HG02870 (cell line): ENCODE data around the gene FSIP1.

Experiments
- ATAC-seq: cut with Tn5 transposase; IDR thresholded peaks from one replicate; pipeline ENCODE4 v1.9.1; 2021; ENCODE audit warnings: mild to moderate bottlenecking, moderate library complexity; ENCODE audit not compliant: unreplicated experiment

The FSIP1 gene

DNA sequence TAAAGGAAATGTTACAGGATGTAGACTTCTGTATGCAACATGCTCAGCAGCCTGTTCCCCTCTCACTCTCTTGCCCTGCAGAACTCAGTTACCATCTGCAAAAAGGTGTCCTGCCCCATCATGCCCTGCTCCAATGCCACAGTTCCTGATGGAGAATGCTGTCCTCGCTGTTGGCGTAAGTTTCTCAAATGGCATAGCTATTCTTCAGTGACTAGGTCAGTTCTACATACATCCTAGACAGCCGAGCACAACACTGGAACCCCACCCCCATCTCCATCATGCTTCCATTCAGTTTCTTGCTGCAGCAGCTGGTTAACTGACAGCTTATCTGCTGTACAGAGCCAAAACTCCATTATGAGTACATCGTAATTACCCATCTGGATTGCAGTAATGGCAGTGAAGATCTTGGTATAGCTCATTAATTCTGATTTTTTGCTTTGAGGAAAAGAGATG lies 197.2 kb downstream of the FSIP1 start:
- ATAC-seq = no peak

DNA sequence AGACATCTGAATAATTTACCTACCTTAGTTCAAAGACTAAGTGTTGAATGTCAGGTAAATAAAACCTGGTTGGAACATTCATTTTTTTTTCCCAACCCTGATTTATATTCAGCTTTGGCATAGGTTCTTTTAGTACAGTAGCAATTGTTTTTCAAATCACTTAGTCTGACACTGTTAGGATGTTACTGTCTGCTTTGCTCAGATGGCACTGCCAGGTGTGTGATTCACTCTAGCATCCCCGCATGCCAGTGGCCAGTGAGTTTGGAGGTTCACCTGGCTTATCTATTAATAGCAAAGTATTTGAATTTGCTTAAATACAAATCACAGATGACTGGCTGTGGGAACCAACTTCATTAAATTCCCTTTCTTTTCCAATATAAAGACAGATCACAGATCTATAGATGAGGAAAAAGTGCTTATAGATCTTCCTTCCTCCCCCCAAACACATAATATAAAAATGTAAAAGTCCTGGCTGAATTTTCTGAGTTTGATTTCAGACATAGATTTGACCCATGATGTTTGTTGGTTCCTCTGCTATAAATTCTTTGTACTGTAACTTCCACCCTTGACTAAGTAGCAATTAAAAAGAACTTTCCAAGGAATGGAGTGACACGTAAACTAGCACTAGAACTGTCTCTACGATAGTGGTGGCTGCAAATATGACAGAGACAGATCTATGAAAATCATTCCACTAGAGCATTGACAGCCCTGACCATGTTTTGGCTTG lies 197.8 kb downstream of the FSIP1 start:
- no peak for ATAC-seq

DNA sequence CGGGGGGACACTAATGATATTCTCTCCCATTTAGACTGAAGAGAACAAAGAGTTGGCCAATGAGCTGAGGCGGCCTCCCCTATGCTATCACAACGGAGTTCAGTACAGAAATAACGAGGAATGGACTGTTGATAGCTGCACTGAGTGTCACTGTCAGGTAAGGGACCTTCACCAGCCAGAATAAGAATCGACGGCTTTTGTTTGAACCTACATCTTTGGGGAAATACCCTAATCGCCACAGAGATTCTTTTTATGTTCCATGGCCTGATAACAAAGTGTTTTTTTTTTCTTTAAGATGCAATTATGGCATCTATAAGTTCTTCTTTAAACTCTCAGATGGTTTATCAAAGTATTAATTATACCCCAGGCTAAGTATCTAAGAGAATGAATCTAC lies 198.4 kb downstream of the FSIP1 start:
- no peak for ATAC-seq

DNA sequence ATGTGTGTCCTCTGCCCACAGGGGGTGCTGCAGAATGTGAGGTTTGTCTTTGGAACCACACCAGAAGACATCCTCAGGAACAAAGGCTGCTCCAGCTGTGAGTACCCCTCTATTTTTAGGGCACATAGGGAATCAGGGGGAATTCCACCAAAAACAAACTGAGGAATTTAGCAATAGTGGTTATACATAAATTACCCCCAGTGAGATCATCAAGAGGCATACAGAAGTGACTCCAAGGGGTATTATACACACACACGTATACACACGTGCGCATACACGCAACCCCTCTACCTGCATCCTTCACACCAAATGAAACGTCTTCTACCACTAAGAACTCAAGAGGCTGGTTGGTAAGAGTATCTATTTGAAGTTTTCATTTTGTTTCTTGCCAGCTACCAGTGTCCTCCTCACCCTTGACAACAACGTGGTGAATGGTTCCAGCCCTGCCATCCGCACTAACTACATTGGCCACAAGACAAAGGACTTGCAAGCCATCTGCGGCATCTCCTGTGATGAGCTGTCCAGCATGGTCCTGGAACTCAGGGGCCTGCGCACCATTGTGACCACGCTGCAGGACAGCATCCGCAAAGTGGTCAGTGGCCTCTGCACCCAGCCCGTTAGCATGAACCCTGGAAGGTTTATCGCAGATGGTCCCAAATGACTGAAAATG lies 198.9 kb downstream of the FSIP1 start:
- no peak for ATAC-seq

DNA sequence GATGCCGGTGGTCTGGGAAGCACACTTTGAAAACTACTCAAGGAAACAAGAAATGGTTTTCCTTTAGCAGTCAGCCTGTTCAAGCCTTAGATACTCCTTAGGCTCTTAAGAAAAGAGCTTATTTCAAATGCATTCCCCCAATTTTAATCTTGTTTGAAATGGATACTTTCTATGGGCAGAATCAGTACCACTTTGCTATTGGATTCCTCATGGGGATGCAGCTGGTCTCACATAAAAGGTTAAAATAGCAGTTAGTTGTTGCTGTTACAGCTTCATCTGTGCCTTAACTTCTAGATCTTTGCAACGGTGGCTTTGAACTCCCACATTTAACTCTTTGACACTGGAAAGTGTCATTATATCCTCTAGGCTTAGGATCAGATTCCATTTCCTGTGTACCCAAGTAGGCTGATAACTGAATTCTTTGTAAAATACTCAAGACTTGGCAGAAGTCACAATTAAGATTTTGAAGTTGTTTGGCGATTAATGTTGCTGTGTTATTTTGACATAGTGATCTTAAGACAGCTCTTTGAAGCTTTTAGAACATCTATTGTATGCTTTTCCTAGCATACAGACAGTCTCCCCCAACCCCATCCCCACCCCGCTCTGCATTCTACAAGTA lies 199.6 kb downstream of the FSIP1 start:
- ATAC-seq = no peak

DNA sequence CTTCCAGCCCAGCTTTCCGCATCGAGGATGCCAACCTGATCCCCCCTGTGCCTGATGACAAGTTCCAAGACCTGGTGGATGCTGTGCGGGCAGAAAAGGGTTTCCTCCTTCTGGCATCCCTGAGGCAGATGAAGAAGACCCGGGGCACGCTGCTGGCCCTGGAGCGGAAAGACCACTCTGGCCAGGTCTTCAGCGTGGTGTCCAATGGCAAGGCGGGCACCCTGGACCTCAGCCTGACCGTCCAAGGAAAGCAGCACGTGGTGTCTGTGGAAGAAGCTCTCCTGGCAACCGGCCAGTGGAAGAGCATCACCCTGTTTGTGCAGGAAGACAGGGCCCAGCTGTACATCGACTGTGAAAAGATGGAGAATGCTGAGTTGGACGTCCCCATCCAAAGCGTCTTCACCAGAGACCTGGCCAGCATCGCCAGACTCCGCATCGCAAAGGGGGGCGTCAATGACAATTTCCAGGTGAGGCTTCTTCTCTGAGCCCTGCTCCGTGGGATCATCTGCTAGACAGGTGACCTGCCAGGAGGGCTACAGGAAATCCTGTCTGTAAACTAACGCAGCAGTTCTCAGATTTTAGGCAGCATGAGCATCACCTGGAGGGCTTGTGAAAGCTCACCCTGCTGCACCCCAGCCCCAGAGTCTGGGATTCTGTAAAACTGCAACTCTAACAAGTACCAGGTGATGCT lies 200.2 kb downstream of the FSIP1 start:
- no peak for ATAC-seq

DNA sequence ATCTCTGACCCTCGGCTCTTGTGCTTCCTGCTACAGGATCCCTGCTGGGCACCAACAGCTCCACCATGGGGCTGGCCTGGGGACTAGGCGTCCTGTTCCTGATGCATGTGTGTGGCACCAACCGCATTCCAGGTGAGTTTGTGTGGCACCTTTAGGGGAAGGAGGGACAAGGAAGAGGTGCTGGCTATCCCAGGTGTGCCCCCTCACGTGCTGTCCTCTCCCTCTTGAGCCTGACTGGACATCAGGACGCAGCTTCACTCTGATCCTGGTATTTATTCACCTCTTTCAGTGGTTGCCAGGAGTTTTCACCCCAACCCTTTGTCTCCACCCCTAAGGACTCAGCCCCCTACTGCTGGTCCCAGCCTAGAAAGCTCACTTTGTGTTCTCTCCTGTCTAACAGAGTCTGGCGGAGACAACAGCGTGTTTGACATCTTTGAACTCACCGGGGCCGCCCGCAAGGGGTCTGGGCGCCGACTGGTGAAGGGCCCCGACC lies 200.8 kb downstream of the FSIP1 start:
- ATAC-seq = no peak

DNA sequence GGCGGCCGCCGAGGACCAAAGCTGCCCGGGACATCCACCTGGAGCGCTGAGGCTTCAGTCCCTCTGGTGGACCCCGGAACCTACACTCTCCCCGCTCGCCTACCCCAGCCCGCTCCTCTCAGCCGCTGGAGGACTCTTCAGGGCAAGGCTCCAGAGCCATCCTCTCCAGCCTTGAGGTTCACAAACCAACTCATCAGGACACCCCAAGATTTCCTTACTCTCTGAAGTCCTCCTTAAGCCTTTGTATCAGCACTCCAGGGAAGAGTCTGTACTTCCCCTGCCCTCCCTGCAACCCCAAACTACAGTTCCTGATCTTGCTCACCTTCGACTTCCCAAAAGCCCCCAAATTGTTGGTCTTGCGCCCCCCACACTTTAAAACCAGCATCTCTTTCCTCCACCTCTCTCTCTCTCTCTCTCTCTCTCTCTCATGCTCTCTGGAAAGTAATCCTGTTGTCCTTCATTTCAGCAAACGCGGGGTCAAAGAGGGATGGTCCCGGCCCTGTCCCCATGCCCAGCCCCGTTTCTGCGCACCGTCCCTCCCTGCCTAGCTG lies 201.3 kb downstream of the FSIP1 start:
- no peak for ATAC-seq

DNA sequence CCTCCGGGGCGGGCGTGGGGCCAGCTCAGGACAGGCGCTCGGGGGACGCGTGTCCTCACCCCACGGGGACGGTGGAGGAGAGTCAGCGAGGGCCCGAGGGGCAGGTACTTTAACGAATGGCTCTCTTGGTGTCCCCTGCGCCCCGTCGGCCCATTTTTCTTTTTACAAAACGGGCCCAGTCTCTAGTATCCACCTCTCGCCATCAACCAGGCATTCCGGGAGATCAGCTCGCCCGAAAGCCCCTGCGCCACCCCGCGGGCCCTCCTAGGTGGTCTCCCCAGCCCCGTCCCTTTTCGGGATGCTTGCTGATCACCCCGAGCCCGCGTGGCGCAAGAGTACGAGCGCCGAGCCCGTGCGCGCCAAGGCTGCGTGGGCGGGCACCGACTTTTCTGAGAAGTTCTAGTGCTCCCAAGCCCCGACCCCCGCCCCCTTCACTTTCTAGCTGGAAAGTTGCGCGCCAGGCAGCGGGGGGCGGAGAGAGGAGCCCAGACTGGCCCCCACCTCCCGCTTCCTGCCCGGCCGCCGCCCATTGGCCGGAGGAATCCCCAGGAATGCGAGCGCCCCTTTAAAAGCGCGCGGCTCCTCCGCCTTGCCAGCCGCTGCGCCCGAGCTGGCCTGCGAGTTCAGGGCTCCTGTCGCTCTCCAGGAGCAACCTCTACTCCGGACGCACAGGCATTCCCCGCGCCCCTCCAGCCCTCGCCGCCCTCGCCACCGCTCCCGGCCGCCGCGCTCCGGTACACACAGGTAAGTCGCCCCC lies 202.0 kb downstream of the FSIP1 start, which contains the start of gene THBS1:
THBS1 (plus strand) TSS at position 595 of the 757 bp plus-strand sequence. CDS start 779 bp downstream, outside the sequence.
- ATAC-seq = no peak

DNA sequence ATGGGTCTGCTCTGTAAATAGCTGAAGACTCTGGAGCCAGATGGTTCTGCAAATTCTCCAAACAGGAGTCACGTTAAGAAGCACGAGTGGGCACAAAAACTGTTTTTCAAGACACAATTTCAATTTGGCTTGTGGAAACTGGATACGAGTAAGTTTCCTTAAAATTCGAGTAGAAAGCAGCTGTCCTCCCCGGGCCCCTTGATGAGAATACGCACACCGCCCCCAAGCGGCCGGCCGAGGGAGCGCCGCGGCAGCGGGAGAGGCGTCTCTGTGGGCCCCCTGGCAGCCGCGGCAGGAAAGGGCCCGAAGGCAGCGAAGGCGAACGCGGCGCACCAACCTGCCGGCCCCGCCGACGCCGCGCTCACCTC lies 202.5 kb downstream of the FSIP1 start:
- peak; percentile 80 for ATAC-seq

DNA sequence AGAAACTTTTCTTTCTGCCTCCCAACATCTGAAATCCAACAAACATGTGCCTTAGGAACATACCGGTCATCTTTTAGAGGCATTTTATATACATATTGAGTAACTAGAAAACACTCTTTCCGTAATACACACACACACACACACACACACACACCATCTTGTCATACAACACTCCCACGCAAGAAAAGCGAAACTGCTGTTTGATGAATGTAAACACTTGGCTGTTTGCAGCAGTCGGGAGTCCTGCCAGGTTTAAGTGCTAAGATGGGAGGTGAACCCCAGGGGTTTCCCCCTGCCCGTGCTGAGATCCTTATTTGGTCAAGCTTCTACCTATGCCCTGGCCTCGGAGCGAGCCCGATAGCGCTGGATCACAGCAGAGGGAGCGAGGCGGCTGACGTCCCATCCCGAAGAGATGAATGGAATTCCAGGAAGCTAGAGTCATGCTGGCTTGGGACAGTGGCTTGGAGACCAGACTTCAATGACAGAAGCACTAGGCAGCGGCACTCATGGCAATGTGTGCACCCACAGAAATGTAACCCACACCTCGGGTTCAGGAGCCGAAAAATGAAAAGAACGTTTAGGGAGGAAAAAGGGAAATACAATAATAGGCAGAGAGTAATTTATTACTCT lies 203.0 kb downstream of the FSIP1 start:
- ATAC-seq = no peak

DNA sequence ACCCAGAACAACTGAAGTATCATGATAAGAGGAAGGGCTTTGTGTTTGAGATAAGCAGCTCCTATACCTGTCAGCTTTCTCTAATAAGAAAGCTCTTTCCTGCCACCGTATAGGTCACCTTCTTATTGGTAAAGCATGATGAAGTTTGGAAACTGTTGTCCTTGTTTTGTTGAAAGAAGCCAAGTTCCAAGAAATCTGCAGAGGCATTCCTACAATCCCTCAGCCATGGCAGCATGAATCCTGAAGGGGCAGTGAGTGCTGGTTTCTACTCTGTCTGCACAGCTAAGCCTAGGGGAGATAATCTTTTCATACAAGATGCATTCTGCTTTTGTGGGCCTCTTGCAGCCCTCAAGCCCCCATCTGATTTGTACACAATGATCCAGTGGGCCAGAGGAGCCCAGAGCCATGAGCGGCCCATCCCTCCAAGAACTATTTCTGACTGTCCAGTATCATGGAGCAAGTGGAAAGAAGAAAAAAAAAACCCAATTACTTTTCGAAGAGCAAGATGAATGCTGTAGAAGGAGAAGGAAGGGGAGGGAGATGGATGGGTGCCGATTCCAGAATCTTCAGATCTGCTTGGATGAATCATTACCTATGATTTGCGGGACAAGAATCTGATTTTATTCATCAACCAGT lies 203.7 kb downstream of the FSIP1 start:
- no peak for ATAC-seq

DNA sequence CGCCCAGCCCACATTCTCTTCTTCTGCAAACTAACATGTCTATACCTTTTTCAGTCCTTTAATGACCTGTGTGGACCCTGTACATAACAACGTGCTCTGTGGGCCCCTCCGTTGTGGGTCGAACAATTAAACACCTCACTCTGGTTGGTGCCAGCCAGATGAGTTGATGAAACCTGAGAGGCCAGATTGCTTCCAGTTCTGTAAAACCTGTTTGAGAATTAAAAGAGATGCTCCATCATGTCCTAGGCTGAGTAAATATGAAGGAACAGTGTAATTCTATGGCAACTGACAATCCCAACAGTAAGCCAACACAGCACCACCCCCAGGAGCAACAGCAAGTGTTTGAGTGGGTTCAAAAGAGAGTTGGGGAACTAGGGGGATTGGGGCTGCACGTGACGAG lies 207.5 kb downstream of the FSIP1 start:
- no peak for ATAC-seq

DNA sequence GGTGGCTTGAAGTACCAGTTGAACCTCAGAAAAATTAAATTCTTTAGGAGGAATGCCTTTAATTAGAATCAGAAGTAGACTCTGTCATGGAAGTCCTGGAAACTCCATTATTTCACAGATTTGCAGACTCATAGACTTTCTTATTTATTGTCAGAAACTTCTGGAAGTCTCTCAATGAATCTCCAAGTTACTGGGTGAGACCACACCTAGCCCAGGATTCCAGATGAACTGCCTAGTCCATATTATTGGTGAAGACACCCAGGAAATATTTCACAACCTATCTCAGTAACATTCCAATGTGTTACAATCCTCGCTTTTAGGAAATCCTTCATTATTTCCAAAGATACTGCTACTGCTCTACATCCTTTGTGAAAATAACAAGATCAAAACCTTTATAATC lies 208.2 kb downstream of the FSIP1 start:
- ATAC-seq = no peak

DNA sequence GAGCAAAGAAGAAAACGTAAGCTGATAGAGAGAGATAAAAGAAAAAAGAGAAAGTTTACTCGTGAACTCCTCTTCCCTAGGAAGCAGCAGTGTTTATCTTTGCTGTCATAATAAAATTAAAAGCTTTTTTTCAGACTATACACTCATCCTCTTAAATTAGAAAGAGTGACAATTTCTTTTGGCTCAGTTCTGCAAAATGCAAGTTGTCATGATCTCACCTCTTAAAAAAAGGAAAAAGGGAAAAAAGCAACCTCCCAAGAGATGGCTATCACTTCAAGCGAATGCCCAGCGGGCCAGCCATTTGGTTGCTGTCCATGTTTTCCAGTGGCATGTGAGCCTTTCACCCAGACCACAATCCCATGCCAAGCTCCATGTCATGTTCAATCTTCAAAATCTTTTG lies 208.8 kb downstream of the FSIP1 start:
- ATAC-seq = no peak

DNA sequence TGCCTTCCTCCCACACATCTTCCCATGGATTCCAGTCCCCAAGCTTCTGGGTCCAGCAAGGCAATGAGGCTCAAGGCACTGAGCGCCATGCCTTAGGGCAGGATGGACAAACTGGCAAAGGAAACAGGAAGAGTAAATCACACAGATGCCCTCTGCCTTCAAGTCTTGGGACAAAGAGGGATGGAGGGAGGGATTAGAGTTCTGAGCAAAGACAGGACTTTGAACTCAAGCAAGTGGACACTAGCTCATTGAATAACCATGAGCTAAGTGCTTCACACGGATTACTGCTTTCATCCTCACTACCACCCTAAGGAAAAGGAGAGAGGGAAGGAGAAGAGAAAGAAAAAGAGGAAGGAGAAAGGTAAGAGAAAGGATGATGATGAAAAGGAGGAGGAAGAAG lies 209.4 kb downstream of the FSIP1 start:
- no peak for ATAC-seq

DNA sequence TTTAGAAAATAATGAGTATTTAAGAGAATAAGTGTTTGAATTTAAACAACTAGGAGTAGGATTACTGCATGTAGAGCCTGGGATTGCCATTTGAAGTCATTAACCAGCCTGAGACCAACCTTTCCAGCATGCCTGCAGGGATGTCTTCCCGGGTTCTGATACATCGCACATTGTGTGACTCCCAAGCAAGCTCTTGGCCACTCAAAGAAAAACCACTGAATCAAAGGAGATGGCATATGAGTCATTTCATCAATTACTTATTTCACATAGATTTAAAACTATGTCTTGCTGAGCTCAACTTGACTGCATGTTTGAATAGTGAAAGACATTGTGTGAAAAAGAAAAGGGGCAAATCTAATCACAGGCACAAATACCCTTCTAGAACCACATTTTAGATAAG lies 216.8 kb downstream of the FSIP1 start:
- ATAC-seq = no peak

DNA sequence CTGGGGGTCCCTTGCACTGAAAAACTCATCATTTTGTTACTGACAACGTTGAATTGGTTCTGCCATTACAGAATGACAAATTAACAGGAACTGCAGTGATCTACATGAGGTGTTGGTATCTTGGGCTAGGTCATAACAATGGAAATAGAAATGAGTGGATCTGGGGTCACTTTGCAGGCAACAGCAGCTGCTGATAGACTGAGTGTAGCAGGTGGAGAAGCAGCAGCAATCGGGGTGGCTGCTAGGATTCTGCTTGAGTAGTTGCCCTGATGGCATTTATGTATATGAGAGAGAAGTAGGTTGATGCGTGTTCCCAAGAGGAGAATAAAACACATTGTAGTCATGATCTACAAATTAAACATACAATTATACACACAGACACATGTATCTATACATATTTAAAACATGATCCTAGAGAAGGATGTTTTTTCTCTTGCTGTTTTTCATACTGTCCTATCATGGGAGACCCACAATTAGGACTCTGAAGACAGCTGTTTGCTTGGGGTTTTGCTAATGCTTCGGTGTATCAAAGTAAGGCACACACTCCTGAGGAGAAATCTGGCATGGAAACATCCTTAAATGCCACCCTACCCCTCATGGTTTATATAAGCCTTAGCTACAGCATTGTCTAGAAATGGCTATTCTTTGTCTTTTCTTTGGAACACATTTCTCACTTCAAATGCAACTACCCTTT lies 217.5 kb downstream of the FSIP1 start:
- ATAC-seq = no peak

DNA sequence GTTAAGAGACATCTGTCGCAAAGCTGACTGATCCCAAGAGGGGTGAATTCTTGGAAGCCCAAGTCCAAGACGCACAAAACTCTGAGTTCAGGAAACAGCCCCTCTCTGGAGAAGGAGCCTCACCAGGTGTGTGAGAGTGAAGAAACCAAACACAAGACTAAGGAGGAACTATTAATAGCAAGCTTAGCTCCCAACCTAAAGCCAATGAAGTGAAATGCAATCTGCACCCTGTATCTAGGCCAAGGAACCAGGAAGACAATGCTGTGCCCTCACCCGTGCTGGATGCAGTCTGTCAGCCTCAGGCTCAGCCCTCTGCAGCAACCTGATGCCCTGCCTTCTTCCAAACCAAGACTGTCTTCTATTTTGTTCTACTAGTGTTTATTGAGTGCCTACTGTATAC lies 224.2 kb downstream of the FSIP1 start:
- ATAC-seq = no peak
